ENCODE measurements around the gene EMSY.

EMSY gene

GRCh38 chr11:76598426-76598839, 153.6 kb downstream of the EMSY start:
- DNase-seq (ENCODE audit: low read depth) = no peak

- no peak for DNase-seq (ENCODE audit: low read depth)
These were observed 154.5 kb downstream of the EMSY start for GRCh38 chr11:76599041-76600013.

GRCh38 chr11:76600124-76600655, 155.4 kb downstream of the EMSY start:
- DNase-seq (ENCODE audit: low read depth) = no peak

GRCh38 chr11:76601272-76601671, 156.5 kb downstream of the EMSY start:
- DNase-seq (ENCODE audit: low read depth) = no peak

- DNase-seq (ENCODE audit: low read depth) = no peak
These were observed 156.9 kb downstream of the EMSY start for GRCh38 chr11:76601724-76602123.

- no peak for DNase-seq (ENCODE audit: low read depth)
These were observed 157.6 kb downstream of the EMSY start for GRCh38 chr11:76602431-76602861.

All from stromal cell of bone marrow (primary cell).